Natural killer cell (primary cell): ENCODE data around the gene FAM209A. TPM values are rescaled to one million over a fixed set of nuclear protein-coding genes. Genes with fewer than 3 reads are reported as not detected.

Experiments used
- ATAC-seq, 3 donors: fragments of 150-1000 bp in 2 of 3; fragments of 200-7000 bp in 1 of 3; cut with Tn5 transposase; 1 replicate in 1 of 3; 2 replicates in 2 of 3; pipeline ENCODE4 v1.10.0; 2021; ENCODE audit warnings: mild to moderate bottlenecking in 2 of 3, moderate library complexity in 2 of 3
- DNase-seq, 2 donors: peaks; one replicate each; pipeline versions ENCODE4 v3.0.0 to v3.0.0-alpha.2; 2013 to 2021; ENCODE audit warnings: mixed read lengths in 1 of 2
- H3K27ac ChIP-seq: one replicate; pipeline ENCODE4 v1.5.1; 2013; ENCODE audit warnings: mild to moderate bottlenecking, low read length
- H3K27me3 ChIP-seq: one replicate; pipeline ENCODE4 v1.6.1; 2013; ENCODE audit warnings: low read length; ENCODE audit not compliant: control insufficient read depth, insufficient read depth
- H3K36me3 ChIP-seq: one replicate; pipeline ENCODE4 v1.6.1; 2013; ENCODE audit warnings: low read length; ENCODE audit not compliant: control insufficient read depth, insufficient read depth
- H3K4me1 ChIP-seq: one replicate; pipeline ENCODE4 v1.6.1; 2013; ENCODE audit warnings: low read length; ENCODE audit not compliant: control insufficient read depth, insufficient read depth
- H3K4me3 ChIP-seq: one replicate; pipeline ENCODE4 v1.5.1; 2013; ENCODE audit warnings: low read length
- H3K9me3 ChIP-seq: one replicate; pipeline ENCODE4 v1.6.1; 2013; ENCODE audit warnings: low read length; ENCODE audit not compliant: control insufficient read depth, insufficient read depth
- H3K27ac Mint-ChIP-seq, 2 donors: one replicate each; pipeline ENCODE4 v1.8.0; 2022; ENCODE audit warnings: mild to moderate bottlenecking in 2 of 2, mixed read lengths in 2 of 2, moderate library complexity in 1 of 2
- H3K27me3 Mint-ChIP-seq, 2 donors: one replicate each; pipeline ENCODE4 v1.8.0; 2022; ENCODE audit warnings: low read depth in 2 of 2, mixed read lengths in 2 of 2
- H3K36me3 Mint-ChIP-seq: one replicate; pipeline ENCODE4 v1.8.0; 2022; ENCODE audit warnings: mixed read lengths
- H3K4me1 Mint-ChIP-seq, 2 donors: one replicate each; pipeline ENCODE4 v1.8.0; 2022; ENCODE audit warnings: mixed read lengths in 2 of 2
- H3K4me3 Mint-ChIP-seq: one replicate; pipeline ENCODE4 v1.8.0; 2022; ENCODE audit warnings: mild to moderate bottlenecking, moderate library complexity, mixed read lengths
- H3K9me3 Mint-ChIP-seq, 2 donors: one replicate each; pipeline ENCODE4 v1.8.0; 2022; ENCODE audit warnings: mixed read lengths in 2 of 2
- WGBS: methylation state at CpG from one replicate; pipeline ENCODE4 v1.1.7; 2013; ENCODE audit warnings: missing lambda C conversion rate; ENCODE audit not compliant: insufficient coverage; 5-methylcytosine and 5-hydroxymethylcytosine counted together
- intact Hi-C: fragments of 100-400 bp; cut with micrococcal nuclease; formaldehyde crosslinking; loops from one replicate; pipeline ENCODE4 v1.14.2; 2022
- total RNA-seq, 4 donors: library from RNA; stranded (reverse); fragments of 120-200 nt in 1 of 4; gene quantifications; one replicate each; pipeline versions ENCODE4 v1.2.3 to v1.2.4, GENCODE V29; 2013 to 2022
- TF ChIP-seq, protein P1 (sequence below): fragments of 200-600 bp; IDR thresholded peaks from one replicate; pipeline ENCODE4 v1.8.0; 2022; ENCODE audit warnings: antibody characterized with exemption

The FAM209A gene
- total RNA-seq, 3 donors from 2014 or later (not counting 1 experiment from before 2014, with no cell fraction given), result 4.0 to 5.6 (median 5.4) TPM

DNA sequence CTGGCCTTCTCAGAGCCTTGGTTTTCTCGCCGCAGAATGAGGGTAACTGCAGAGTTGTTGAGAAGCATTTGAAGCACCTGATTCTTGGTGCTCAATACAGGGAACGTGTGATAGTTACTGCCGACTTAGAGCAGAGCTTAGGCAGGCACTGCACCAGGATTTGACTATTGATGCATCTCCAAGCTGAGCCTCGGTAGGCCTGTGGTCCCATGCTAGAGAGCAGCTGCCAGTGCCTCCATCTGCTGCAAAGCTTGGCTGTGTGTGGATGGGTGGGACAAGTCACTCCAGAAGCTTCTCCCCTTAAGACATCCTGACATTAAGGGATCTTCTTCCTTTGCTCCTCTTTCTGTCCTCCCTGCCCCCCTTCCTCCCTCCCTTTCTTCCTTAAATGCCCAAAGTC is 49.4 kb downstream of the FAM209A start:
- no peaks in the 10 kb centered on the region for H3K9me3 Mint-ChIP-seq
- ATAC-seq (no peak), DNase-seq (no peak)
- H3K27me3 Mint-ChIP-seq, result peaks cover 5 to 11% of the 10 kb centered on the region in 2 donors
- WGBS, result 83% methylated on average over 5 of the region's 5 CpGs
- TF ChIP-seq, protein P1, sequence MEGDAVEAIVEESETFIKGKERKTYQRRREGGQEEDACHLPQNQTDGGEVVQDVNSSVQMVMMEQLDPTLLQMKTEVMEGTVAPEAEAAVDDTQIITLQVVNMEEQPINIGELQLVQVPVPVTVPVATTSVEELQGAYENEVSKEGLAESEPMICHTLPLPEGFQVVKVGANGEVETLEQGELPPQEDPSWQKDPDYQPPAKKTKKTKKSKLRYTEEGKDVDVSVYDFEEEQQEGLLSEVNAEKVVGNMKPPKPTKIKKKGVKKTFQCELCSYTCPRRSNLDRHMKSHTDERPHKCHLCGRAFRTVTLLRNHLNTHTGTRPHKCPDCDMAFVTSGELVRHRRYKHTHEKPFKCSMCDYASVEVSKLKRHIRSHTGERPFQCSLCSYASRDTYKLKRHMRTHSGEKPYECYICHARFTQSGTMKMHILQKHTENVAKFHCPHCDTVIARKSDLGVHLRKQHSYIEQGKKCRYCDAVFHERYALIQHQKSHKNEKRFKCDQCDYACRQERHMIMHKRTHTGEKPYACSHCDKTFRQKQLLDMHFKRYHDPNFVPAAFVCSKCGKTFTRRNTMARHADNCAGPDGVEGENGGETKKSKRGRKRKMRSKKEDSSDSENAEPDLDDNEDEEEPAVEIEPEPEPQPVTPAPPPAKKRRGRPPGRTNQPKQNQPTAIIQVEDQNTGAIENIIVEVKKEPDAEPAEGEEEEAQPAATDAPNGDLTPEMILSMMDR, result no peak
- H3K4me3 ChIP-seq, result no peak overlapping the region
- H3K36me3 ChIP-seq, result no peaks in the 10 kb centered on the region
- H3K27ac ChIP-seq, result no peak overlapping the region
- H3K4me1 ChIP-seq, result no peaks in the 10 kb centered on the region
- H3K36me3 Mint-ChIP-seq, result no peaks in the 10 kb centered on the region
- no peaks in the 10 kb centered on the region for H3K9me3 ChIP-seq
- no peaks in the 10 kb centered on the region for H3K27me3 ChIP-seq
- no peaks in the 10 kb centered on the region for H3K4me1 Mint-ChIP-seq
- H3K27ac Mint-ChIP-seq, result no peak overlapping the region
- no peak overlapping the region for H3K4me3 Mint-ChIP-seq
- intact Hi-C loops, result no loop called here

DNA sequence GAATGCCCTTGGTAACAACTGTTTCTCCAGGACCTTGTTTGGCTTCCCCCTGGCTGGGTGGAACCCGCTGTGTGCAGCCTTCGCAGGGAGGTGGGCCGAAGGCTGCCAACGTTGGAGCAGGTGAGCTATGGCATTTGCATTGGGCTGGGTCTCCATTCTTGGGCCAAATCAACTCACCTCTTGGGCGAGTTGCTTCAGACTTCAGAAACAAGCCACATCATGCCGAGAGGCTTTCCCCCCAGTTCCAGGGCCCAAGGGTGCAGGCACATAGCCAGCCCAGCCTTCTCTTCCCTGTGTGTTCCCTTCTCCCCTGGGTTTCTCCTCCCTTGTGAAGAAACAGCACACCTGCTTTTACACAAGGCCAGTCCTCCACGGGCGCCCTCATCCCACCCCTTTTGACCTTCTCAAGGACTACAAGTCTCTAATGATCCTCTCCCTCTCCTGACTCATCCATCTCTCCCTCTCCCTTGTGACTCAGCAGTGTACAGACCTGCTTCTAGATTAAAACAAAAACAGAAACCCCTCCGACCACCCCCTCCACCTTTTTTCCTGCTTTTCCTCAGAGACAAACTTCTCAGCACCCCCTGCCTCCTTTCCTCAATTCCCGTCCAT is 50.1 kb downstream of the FAM209A start:
- H3K27me3 Mint-ChIP-seq, result peaks cover 5 to 11% of the 10 kb centered on the region in 2 donors

DNA sequence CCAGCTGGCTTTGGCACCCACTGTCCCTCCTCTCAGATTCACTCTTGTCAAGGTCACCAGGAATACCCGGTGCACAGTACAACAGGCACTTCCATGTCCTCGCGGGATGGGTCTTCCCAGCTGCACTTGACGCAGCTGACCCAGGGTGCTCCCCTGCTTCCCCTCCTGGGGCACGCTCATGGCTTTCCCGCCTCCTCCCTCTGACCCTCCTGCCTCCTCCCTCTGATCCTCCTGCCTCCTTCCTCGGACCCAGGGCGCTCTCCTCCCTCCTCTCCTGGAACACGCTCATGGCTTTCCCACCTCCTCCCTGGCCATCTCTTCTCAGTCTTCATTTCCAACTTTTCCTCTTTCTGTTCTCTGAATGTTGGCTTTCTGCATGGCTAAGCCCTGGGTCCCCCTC is 50.6 kb downstream of the FAM209A start:
- Histone ChIP-seq H3K4me3 (no peak overlapping the region), H3K4me1 (no peaks in the 10 kb centered on the region), H3K9me3 (no peaks in the 10 kb centered on the region), H3K27ac (no peak overlapping the region), H3K36me3 (no peaks in the 10 kb centered on the region), H3K27me3 (no peaks in the 10 kb centered on the region)
- no peaks in the 10 kb centered on the region for H3K36me3 Mint-ChIP-seq
- no peaks in the 10 kb centered on the region for H3K4me1 Mint-ChIP-seq
- peaks cover 5 to 11% of the 10 kb centered on the region in 2 donors for H3K27me3 Mint-ChIP-seq
- ATAC-seq (no peak), DNase-seq (no peak)
- WGBS, result 85% methylated on average over 9 of the region's 9 CpGs
- no peak overlapping the region for H3K27ac Mint-ChIP-seq
- no peaks in the 10 kb centered on the region for H3K9me3 Mint-ChIP-seq
- TF ChIP-seq, protein P1, result no peak
- no peak overlapping the region for H3K4me3 Mint-ChIP-seq
- intact Hi-C loops, result no loop called here

More for the DNA sequence above, 50.1 kb downstream of the FAM209A start:
- no peak overlapping the region for H3K27ac ChIP-seq
- H3K4me3 ChIP-seq, result no peak overlapping the region
- Mint-ChIP-seq H3K4me3 (no peak overlapping the region), H3K9me3 (no peaks in the 10 kb centered on the region), H3K27ac (no peak overlapping the region), H3K4me1 (no peaks in the 10 kb centered on the region), H3K36me3 (no peaks in the 10 kb centered on the region)
- H3K36me3 ChIP-seq, result no peaks in the 10 kb centered on the region
- ATAC-seq, result no peak
- no peak for DNase-seq
- no peaks in the 10 kb centered on the region for H3K4me1 ChIP-seq
- 76% methylated on average over 10 of the region's 10 CpGs for WGBS
- intact Hi-C loops, result no loop called here
- TF ChIP-seq, protein P1, result no peak
- H3K9me3 ChIP-seq, result no peaks in the 10 kb centered on the region
- H3K27me3 ChIP-seq, result no peaks in the 10 kb centered on the region

Other genes starting within 250 kb of the FAM209A start
- gene FAM210B, start 165.8 kb upstream of the FAM209A start, total RNA-seq, result 10 to 100 TPM in 1 of 3 donors, 1 to 10 TPM in 2; 6.4 to 11.5 (median 8.8) TPM
- gene AURKA, start 132.5 kb upstream of the FAM209A start, total RNA-seq, result 1 to 10 TPM; 1.5 to 2.9 (median 2.0) TPM
- 10 to 100 TPM; 15.8 to 24.3 (median 18.5) TPM for gene CSTF1, start 132.1 kb upstream of the FAM209A start, total RNA-seq
- gene CASS4, start 112.5 kb upstream of the FAM209A start, total RNA-seq, result 10 to 100 TPM in 2 of 3 donors, 1 to 10 TPM in 1; 9.3 to 13.8 (median 13.4) TPM
- 10 to 100 TPM; 81.5 to 89.1 (median 83.4) TPM for gene RTF2, start 56.1 kb upstream of the FAM209A start, total RNA-seq
- gene FAM209B, start 8.5 kb downstream of the FAM209A start, total RNA-seq, result 1 to 10 TPM; 2.0 to 3.3 (median 3.1) TPM
- not detected for gene TFAP2C, start 104.6 kb downstream of the FAM209A start, total RNA-seq